ENCODE data around the gene DENND1B.

DNA sequence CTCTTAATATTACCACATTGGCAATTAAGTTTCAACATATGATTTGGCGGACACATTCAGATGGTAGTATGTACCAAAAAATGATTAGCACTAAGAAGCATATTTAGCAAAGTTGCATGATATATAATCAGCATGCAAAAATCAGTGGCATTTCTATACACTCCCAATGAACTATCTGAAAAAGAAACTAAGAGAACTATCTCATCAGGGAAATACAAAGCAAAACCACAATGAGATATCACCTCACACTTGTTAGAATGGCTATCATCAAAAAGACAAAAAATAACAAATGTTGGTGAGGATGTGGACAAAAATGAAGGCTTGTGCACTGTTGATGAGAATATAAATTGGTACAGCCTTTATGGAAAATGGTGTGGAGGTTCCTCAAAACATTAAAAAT, 31.4 kb upstream of the DENND1B start:
- TF ChIP-seq EZH2 (IDR thresholded peaks at IDR 0.05; ENCODE audit: insufficient read depth, poor library complexity, severe bottlenecking) (no peak), EZH2phosphoT487 (IDR thresholded peaks at IDR 0.05; ENCODE audit: insufficient read depth, low read depth) (no peak)
